ENCODE measurements around the gene DAP.

GRCh38 chr5:10637944-10638343 is 123.1 kb downstream of the DAP start:
- TF ChIP-seq REST (IDR thresholded peaks at IDR 0.05; ENCODE audit: unreplicated experiment) (no peak), CTCF (conservative IDR thresholded peaks at IDR 0.05; ENCODE audit: low read depth in 2 of 2) (no peak), EZH2phosphoT487 (IDR thresholded peaks at IDR 0.05; ENCODE audit: unreplicated experiment) (no peak), EZH2 (IDR thresholded peaks at IDR 0.05; ENCODE audit: low read depth, unreplicated experiment) (no peak), ETS1 (IDR thresholded peaks at IDR 0.05) (no peak), JUNB (IDR thresholded peaks at IDR 0.05; ENCODE audit: unreplicated experiment) (no peak), POLR2AphosphoS5 (IDR thresholded peaks at IDR 0.05; ENCODE audit: low read depth) (no peak), CREB1 (CRISPR knock-in tag; IDR thresholded peaks at IDR 0.05; ENCODE audit: low read depth) (no peak), ZNF462 (CRISPR knock-in tag; IDR thresholded peaks at IDR 0.05) (no peak), NANOG (IDR thresholded peaks at IDR 0.05; ENCODE audit: borderline replicate concordance) (no peak), ZNF331 (CRISPR knock-in tag; IDR thresholded peaks at IDR 0.05; ENCODE audit: low read depth) (no peak), STAT1 (IDR thresholded peaks at IDR 0.05; ENCODE audit: unreplicated experiment) (no peak)
